IPS-20b (cell line): ENCODE data around the gene CUEDC1.

ENCODE experiments used
- H3K27ac ChIP-seq: one replicate; pipeline ENCODE4 v1.5.1; 2013; ENCODE audit warnings: low read length
- H3K27me3 ChIP-seq: 2 replicates; pipeline ENCODE4 v1.6.1; 2013; ENCODE audit warnings: mild to moderate bottlenecking, low read length, inconsistent platforms; ENCODE audit not compliant: insufficient read depth
- H3K36me3 ChIP-seq: 2 replicates; pipeline ENCODE4 v1.6.1; 2013; ENCODE audit warnings: low read depth, mild to moderate bottlenecking, inconsistent platforms, low read length, moderate library complexity; ENCODE audit not compliant: insufficient read depth
- H3K4me1 ChIP-seq: 2 replicates; pipeline ENCODE4 v1.6.1; 2013; ENCODE audit warnings: mild to moderate bottlenecking, control low read depth, inconsistent platforms, low read length, moderate library complexity; ENCODE audit not compliant: insufficient read depth
- H3K4me3 ChIP-seq: 2 replicates; pipeline ENCODE4 v1.5.1; 2013; ENCODE audit warnings: mild to moderate bottlenecking, low read length, inconsistent platforms
- H3K9ac ChIP-seq: 2 replicates; pipeline ENCODE4 v1.6.1; 2013; ENCODE audit warnings: low read depth, mild to moderate bottlenecking, inconsistent platforms, low read length, moderate library complexity
- H3K9me3 ChIP-seq: 2 replicates; pipeline ENCODE4 v1.6.1; 2013; ENCODE audit warnings: mild to moderate bottlenecking, low read depth, low read length, inconsistent platforms; ENCODE audit not compliant: insufficient read depth

CUEDC1 gene, protein sequence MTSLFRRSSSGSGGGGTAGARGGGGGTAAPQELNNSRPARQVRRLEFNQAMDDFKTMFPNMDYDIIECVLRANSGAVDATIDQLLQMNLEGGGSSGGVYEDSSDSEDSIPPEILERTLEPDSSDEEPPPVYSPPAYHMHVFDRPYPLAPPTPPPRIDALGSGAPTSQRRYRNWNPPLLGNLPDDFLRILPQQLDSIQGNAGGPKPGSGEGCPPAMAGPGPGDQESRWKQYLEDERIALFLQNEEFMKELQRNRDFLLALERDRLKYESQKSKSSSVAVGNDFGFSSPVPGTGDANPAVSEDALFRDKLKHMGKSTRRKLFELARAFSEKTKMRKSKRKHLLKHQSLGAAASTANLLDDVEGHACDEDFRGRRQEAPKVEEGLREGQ

DNA sequence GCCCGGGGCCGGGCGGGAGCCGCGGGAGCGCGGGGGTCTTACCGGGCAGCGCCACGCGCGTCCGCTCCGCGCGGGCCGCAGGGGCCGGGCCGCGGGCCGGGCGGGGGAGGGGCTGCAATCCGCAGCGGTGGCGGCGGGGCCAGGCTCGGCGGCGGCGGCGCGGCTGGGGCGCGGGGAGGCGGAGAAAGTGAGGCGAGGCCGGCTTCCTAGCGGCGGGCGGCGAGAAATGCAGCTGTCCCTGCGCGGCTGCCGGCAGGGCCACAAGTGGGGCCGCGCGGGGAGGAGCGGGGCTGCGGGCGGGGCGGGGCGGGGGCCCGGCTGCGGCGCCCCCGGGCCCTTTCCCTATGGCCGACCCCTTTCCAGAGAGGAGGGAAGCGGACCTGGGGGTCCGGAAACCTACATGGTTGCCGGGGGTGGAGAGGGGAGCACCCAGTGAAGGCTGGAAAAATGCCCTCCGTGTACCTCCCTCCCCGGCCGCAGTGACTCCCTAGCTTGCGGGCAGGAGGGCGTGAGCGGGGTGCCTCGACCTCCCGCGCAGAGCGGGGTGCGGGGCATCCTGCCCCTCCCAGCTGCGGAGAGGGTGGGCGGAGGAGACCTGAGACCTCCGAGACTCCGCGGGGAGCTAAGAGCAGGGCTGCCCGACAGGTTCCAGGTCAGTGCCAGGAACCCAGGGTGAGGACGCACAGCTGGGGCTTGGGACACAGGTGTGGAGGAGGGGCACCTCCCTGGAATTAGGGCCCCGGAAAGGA lies at the start of gene CUEDC1:
Gene CUEDC1, minus strand, starts transcription at position 230 of the 749 bp plus-strand sequence. CDS start 69,848 bp downstream, outside the sequence.
- Histone ChIP-seq H3K36me3 (no peaks in the 10 kb centered on the region), H3K4me1 (peaks cover 17% of the 10 kb centered on the region; the same call in 1 of the 2 replicates), H3K27ac (no peak within 1 kb of the TSS), H3K9me3 (no peaks in the 10 kb centered on the region), H3K4me3 (peak within 1 kb of the TSS; percentile 71), H3K27me3 (peaks cover 43% of the 10 kb centered on the region), H3K9ac (peak within 1 kb of the TSS; percentile 68; the same call in 1 of the 2 replicates)

- Histone ChIP-seq H3K4me1 (peaks cover 17% of the 10 kb centered on the region), H3K4me3 (peak overlapping the region; percentile 94), H3K9me3 (no peaks in the 10 kb centered on the region), H3K27ac (no peak overlapping the region), H3K27me3 (no peaks in the 10 kb centered on the region), H3K36me3 (peaks cover 71% of the 10 kb centered on the region), H3K9ac (peak overlapping the region; percentile 100; the same call in 1 of the 2 replicates)
Observed at GRCh38 chr17:58004060-58004459, 48.8 kb upstream of the CUEDC1 start.

GRCh38 chr17:58002973-58003372 lies 47.8 kb upstream of the CUEDC1 start:
- H3K27ac ChIP-seq: no peak overlapping the region
- H3K36me3 ChIP-seq: peaks cover 82% of the 10 kb centered on the region
- H3K9ac ChIP-seq: no peak overlapping the region
- H3K4me1 ChIP-seq: peaks cover 17% of the 10 kb centered on the region
- no peaks in the 10 kb centered on the region for H3K9me3 ChIP-seq
- H3K27me3 ChIP-seq: no peaks in the 10 kb centered on the region
- H3K4me3 ChIP-seq: peak overlapping the region; percentile 94; the same call in 1 of the 2 replicates

GRCh38 chr17:58002154-58002948 lies 47.1 kb upstream of the CUEDC1 start:
- Histone ChIP-seq H3K9ac (no peak overlapping the region), H3K4me1 (peaks cover 17% of the 10 kb centered on the region), H3K9me3 (no peaks in the 10 kb centered on the region), H3K27me3 (no peaks in the 10 kb centered on the region), H3K36me3 (peaks cover 88% of the 10 kb centered on the region), H3K27ac (no peak overlapping the region), H3K4me3 (no peak overlapping the region)

DNA sequence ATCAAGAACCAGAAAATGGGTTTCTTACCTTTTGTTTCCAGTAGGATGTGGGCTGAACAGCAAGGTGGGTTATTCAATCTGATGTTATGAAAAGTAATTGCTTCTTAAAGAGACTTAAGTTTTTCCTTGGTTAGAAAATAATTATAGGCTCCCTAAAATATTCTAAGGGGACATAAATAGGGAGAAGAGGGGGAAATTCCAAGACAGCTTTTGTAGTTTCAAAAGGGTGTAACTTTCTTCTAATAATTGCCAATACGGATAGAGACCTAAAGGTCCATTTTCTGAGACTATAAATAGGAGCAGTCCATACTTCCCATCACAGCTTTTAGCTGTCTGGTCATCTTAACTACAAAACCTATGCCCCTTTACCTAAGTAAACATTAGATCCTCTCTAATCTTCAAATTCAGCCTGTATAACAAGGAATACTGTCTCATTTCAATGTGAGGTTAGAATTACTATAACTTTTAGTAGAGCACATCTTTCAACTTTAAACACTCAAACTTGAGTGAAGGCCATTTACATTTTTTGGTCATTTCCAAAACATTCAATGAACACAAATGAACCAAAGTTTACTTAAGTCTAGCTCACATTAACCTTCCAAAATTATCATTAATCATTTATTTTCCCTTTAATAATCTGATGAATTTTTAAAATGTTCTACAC lies 46.4 kb upstream of the CUEDC1 start:
- Histone ChIP-seq H3K27ac (no peak overlapping the region), H3K9ac (no peak overlapping the region), H3K36me3 (peaks cover 92% of the 10 kb centered on the region), H3K4me3 (no peak overlapping the region), H3K27me3 (no peaks in the 10 kb centered on the region), H3K4me1 (peaks cover 17% of the 10 kb centered on the region), H3K9me3 (no peaks in the 10 kb centered on the region)

- Histone ChIP-seq H3K9me3 (no peaks in the 10 kb centered on the region), H3K9ac (no peak overlapping the region), H3K27me3 (no peaks in the 10 kb centered on the region), H3K4me1 (peaks cover 9% of the 10 kb centered on the region; the same call in 1 of the 2 replicates), H3K4me3 (no peak overlapping the region), H3K27ac (no peak overlapping the region), H3K36me3 (peaks cover 76% of the 10 kb centered on the region)
Observed at GRCh38 chr17:57999496-58000017, 44.3 kb upstream of the CUEDC1 start.

DNA sequence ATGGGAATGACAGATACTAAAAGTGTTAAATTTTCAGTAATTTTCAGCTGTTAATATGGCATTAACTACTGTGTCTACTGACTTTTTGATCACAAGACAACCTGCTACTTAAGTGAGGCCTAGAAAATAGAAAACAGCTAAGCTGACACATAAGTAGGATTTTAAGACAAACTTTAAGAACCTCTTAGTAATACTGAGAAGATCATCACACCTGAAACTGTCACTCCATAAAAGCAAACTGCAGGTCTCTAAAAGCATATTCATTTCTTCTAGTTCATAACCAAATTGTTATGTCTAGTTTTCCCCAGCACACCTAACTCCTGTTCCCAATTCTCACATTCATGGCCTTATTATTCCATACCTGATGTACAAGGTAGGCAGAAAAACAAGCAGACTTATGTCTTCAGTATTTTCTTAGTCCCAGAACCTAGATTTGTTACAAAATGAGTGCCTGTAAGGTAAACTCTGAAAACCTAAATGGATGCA lies 43.8 kb upstream of the CUEDC1 start:
- Histone ChIP-seq H3K4me3 (no peak overlapping the region), H3K36me3 (peaks cover 71% of the 10 kb centered on the region), H3K4me1 (peaks cover 4% of the 10 kb centered on the region; the same call in 1 of the 2 replicates), H3K9me3 (no peaks in the 10 kb centered on the region), H3K27ac (no peak overlapping the region), H3K9ac (no peak overlapping the region), H3K27me3 (no peaks in the 10 kb centered on the region)

GRCh38 chr17:57997085-57997809 lies 42.0 kb upstream of the CUEDC1 start:
- Histone ChIP-seq H3K4me1 (peaks cover 3% of the 10 kb centered on the region; the same call in 1 of the 2 replicates), H3K27ac (no peak overlapping the region), H3K36me3 (peaks cover 52% of the 10 kb centered on the region), H3K4me3 (no peak overlapping the region), H3K9ac (no peak overlapping the region), H3K9me3 (no peaks in the 10 kb centered on the region), H3K27me3 (no peaks in the 10 kb centered on the region)

DNA sequence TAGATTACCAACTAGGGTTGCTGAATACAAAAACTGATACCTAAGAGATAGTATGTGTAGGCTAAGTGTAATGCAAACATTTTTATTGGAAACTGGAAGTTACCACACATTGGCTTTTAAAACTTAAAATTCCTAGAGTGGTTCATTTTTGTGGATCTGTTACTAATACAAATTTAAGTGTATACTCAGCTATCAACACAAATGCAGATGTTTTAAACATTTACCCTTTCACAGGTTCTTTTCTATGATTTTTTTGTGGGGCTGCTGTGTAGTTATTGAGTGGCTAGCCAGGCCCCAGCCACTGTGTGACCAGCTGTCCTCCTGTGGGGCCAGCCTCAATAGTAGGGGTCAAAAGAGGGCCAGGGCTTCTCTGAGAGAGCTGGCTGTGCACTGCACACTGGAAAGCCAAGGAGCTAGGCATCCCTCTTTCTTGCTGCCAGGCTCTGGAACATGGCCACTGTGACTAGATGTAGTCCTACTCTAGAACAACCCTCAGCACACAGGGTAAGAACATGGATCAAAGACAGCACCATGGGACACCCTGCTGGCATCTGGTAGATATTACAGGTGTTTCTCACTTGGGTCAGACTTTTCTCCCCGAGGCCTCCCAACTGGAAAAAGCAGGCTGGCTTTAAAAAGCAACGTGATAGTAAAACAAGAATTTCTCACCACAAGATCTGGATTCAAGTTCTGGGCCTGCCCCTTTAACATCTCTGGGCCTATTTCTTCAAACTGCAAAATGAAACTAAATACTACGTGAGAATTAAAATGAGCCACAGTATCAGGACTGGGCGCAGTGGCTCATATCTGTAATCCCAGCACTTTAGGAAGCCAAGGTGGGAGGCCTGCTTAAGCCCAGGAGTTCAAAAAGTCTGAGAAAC lies 40.1 kb upstream of the CUEDC1 start:
- Histone ChIP-seq H3K4me3 (no peak overlapping the region), H3K9ac (no peak overlapping the region), H3K9me3 (no peaks in the 10 kb centered on the region), H3K36me3 (peaks cover 33% of the 10 kb centered on the region), H3K27ac (no peak overlapping the region), H3K27me3 (no peaks in the 10 kb centered on the region), H3K4me1 (peaks cover 3% of the 10 kb centered on the region; the same call in 1 of the 2 replicates)
